HG03565 (cell line): ENCODE measurements around the gene TRMT61B.

Experiments used
- ATAC-seq: cut with Tn5 transposase; IDR thresholded peaks from one replicate; pipeline ENCODE4 v1.9.1; 2021; ENCODE audit warnings: mild to moderate bottlenecking, moderate library complexity; ENCODE audit not compliant: unreplicated experiment

TRMT61B gene

DNA sequence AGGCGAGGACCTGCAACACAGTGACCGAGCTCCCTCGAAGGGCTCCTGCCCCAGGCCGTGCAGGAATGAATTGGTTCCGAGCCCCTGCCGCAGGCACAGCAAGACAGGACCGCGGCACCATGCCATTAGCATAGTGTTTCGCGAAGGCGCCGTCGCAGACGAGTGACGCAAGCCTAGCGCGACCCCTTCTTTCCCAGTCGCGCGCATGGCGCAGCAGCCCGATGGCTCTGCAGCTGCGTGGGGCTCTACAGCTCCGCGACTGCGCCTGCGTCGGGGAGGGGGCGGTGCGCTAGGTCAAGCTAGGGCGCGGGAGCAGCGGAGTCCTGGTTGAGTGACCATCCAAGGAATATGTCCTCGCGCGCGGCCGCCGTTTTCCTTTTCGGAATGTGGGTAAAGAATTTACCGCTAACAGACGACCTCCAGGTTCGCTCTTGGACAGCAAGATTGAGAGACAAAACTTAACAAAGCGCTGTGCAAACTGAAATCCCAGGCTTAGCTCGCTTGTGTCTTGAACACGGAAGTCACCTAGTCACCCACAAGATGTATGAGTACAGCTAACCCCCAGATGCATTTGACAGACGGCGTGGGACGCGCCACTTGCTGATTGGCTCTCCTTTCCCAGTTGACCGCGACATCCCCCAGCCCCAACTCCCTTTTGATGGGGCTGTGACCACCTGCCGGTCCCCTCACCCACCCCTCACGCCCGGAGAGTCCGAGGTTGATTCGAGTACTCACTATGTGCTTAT is at the start of gene TRMT61B:
TSS of gene TRMT61B (minus strand) at position 164 of the 746 bp plus-strand sequence. CDS start at position 132, 32 bp downstream.
- peak; percentile 88 for ATAC-seq

DNA sequence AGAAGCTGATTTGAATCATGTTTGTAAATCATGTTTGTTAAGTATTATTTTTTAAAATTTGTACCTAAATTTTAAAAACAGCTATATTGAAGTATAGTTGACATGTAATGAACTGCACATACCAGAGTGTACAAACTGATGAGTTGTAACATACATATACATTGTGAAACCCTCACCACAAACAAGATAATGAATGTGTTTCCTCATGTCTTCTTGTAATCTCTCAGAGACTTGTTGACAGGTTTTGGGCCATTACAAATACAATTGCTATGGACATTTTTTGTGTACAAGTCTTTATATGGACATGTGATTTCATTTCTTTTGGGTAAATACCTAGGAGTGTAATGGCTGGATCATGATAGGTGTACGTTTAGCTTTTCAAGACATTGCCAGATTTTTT is 45.8 kb upstream of the TRMT61B start:
- ATAC-seq = no peak

DNA sequence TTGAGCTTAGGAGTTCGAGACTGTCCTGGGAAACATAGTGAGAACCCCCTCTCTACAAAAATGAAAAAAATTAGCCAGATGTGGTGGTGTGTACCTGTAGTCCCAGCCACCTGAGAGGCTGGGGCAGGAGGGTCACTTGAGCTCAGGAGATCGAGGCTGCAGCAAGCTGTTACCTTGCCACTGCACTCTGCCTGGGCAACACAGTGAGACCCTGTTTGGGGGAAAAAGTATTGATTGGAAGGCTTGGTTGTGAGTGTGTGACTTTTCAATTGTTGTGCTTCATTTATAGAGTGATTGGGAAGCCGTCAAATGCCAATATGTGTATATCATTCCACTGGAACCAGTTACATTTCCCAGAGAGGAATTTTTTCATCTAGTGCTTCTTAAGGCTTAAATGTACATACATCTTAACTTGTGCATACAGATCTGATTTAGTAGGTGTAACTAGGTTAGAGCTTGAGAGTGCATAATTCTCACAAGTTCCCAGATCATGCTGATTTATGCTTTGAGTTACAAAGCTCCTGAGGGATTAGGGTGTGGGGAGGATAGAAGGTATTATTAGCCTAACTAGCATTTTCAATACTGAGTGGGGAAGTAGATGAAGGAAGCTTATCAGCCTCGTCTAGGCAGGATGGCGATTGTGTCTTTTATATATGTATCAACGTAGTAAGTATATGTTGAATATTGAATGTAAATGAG is 39.7 kb upstream of the TRMT61B start:
- ATAC-seq = no peak

DNA sequence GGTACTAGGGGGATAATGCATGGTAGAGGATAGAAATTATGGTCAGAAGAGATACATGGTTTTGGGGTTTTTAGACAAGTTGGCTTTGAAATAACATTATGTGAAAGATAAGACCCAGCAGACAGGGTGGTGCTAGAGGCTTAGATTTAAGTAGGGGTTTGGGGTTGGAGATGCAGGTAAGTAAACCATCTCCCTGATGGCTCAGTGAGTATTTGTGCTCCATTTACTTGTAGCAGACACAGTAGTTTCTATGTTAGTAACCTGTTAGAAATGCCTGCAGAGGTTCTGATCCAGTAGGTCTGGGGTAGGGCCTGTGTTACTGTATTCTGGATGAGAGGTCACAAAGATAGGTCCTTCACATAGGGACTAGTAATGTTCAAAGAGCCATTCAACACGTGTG is 38.1 kb upstream of the TRMT61B start:
- ATAC-seq = no peak

DNA sequence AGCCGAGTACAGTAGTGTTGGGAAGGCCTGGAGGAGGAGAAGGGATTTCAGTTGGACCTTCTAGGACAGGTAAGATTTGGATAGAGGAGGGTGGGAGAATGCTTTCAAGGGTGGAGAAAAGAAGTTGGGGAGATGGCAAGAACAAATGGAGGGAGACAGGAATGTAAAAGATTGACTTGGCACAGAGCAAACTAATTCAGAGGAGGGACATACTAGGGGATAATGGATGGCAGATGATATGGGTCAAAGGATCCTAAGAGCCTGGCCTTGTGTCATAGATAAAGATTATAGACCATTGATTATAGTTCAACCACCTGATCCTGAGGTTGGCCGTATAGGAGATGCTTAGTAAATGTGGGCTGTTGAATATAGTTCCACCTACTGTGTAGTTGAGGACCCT is 36.7 kb upstream of the TRMT61B start:
- no peak for ATAC-seq

DNA sequence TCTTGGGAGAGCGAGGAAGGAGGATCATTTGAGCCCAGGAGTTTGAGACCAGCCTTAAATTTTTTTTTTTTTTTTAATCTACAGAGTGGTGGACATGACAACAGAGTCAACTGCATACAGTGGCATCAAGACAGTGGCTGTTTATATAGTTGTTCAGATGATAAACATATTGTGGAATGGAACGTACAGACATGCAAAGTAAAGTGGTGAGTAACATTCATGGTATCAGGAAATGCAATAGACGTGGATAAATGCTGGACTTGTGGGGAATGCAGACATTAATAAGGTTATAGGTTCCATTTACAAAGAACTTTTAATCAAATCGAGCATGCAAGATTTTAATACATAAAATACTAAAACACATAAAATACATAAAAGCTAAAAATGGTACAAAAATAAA is 36.3 kb upstream of the TRMT61B start:
- ATAC-seq = no peak

DNA sequence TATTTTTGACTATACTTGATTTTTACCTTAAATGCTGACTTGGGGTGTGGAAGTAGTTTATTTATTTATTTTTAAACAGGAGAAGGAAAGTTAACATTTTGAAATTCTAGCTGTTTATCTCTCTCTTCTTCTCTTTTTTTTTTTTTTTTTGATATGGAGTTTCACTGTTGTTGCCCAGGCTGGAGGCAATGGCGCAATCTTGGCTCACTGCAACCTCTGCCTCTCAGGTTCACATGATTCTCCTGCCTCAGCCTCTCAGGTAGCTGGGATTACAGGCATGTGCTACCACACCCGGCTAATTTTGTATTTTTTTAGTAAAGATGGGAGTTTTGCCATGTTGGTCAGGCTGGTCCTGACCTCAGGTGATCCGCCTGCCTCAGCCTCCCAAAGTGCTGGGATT is 35.4 kb upstream of the TRMT61B start:
- no peak for ATAC-seq

DNA sequence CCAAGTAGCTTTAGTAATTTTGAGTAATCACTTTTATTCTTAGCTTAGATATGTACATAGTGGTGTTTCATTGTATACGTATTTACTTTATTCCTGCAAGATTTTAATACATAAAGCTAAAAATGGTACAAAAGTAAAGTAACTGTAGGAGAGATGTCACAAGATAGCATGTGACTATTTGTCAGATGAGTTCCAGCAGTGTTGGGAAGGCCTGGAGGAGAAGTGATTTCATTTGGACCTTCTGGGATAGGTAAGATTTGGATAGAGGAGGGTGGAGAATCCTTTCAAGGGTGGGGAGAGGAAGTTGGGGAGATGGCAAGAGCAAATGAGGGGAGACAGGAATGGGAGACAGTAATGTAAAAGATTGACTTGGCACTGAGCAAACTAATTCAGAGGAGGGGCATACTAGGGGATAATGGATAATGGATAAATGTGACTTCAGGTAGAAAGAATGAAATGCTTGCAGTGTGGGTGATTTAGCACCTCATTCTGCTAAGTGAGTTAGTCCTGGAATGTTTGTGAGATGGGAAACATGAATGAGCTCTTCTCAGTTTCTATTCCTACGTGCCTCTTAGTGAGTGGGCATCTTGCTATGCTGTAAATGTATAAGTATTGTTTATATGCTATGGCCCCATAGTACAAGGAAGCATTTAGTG is 34.8 kb upstream of the TRMT61B start:
- ATAC-seq = no peak

DNA sequence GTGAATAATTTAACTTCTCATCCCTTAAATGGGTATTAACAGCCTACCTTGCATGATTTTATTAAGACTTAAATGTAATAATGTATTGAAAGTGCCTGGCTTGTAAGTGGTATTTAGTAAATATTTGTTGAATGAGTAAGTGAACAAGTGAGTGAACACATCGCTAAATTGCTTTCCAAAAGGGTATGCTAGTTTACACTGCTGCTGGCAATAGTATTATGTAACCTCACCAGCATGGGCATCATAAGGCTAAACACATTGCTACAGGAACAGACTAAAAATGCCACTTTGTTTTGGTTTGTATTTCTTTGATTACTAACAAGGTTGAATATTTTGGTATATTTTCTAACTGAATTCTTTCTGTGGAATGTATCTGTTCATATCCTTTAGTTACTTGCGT is 34.2 kb upstream of the TRMT61B start:
- no peak for ATAC-seq

DNA sequence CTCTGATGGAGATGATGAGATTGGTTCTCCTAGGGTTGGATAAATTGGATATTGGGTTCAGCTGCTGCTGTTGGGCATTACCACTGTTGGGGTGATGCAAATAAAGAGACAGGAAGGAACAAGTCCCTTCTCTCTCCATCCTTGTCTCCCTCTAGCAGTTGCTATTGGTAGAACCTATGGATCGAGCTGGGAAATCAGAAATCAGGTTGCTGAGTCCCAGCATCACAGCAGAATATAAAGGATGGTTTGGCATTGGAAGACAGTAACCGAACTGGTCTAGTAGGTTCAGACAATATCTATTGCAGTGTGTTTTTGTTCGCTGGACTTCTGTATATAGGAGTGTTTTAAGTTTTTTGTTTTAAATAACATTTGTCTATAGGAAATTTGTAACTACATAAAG is 32.5 kb upstream of the TRMT61B start:
- ATAC-seq = no peak

DNA sequence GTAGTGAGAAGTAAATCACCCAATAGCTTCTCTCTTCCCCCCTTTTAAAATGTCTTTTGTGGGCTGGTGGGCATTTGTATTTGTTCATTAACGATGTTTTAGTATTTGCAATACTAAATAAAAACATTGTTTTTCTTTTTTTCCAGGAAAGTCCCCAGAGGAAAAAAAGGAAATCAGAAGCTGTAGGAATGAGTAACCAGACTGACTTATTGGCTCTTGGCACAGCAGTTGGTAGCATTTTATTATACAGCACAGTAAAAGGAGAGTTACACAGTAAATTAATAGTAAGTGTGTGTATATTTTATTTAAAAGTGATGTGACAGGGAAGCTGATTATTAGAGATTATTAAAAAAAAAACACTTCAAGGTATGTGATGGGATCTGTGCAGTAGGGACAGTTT is 31.7 kb upstream of the TRMT61B start:
- ATAC-seq = no peak

DNA sequence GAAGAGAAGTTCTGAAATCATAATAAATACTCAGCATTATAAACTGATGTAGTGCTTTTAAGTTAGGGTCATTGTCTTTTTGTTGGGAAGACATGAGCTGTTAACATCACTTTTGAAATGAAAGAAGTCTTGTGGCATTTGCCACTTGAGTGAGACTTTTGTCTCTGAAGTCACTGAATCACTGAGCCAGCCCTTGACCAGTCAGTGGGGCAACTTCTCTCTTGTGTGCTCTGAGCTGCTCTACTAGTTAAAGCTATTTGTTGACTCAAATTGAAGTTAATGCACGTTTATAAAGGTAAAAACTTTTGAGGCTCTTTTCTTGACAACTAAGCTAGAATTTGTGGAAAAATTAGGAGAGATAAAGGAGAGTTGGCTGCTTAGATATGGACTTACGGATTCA is 31.1 kb upstream of the TRMT61B start:
- no peak for ATAC-seq

DNA sequence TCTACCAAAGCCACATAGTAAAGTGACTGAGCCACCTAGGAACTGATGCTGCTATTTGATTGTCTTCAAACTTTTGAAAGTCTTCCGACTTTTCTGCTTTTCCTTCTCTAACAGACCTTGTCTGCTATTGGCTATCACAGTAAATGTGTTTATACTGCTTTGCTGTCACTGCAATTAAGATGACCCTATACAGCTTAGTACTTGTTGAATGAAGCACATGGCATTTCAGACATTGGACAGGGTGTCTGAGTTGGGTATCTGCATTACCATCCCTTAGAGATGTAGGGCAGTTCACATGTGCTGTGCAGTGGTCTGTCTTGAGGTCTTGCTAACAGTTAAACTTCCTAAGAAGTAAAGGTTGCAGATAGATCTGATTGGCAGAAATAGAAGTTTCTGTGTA is 27.9 kb upstream of the TRMT61B start:
- ATAC-seq = no peak

DNA sequence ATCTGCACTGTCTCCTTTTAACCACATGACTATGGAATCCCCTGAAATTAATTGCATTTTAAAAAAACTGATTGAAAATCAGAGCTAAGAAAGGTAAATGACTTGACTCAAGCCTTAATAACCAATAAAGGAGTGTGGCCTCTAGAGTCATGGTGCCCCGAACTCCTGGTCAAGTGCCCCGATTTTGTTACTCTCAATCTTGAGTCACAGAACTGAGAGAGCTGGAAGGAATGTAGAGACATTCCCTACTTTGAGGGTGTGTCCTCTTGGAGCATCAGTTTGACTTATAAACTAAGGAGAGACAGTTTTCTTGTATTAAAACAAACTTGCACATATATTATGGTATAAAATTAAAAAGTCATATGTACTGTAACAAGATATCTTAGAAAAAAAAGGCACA is 26.8 kb upstream of the TRMT61B start:
- no peak for ATAC-seq

DNA sequence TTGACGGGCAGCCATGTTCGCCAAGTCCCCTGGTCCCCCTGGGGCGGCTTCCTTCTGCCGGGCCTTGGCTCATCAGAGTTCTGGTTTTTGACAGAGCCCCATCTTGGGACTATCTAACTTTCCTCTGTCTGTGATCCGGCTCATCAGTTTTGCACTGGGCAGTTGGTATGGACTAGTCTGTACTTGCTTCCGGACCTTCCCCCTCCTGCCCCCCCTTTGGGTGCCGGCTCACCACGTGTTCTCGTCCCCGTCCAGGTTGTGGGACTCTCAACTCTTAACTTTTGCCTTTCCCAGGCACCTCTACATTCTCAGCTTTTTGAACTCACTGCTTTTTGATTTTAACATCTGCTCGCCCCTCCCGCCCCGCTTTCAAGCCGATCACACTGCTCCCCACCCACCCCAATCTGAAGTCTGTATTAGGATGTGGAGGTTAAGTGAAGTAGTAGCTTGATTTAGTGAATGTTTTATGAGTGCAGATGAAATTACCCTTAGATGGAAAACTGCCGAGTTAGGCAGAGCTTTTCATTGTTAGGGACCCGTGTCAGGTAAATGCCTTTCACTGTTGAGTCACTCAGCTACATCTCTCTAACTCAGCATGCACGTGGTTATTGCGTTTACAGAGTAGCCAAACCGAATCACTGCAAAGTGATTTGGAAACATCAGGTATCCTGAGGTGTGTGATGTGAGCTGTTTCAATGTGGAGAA is 25.2 kb upstream of the TRMT61B start:
- ATAC-seq = peak; percentile 8

DNA sequence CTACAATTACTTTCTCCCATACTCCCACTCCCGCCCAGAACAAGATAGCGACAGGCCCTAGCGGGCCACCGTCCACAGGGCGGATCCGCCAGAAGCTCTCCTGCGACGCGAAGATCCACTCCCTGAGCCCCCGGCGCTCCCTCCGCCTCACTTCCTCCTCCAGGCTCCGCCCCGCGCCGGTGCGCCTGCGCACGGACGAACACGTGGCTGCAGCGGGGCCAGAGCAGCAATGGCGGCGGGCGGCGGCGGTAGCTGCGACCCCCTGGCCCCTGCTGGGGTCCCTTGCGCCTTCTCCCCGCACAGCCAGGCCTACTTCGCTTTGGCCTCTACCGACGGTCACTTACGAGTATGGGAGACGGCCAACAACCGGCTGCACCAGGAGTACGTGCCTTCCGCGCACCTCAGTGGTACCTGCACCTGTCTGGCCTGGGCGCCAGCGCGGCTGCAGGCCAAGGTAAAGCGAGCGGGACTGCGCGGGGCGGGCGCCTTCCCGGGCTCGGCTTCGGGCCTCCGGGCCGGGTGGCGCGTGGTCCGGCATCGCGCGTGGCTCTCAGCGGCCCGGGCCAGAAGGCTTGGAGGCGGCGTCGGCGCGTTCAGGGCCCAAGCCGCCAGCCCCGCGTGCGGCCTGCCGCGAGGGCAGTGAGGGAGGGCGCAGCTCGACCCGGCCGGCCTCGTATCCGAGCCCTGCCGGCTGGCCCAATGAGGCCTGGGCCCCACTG is 24.5 kb upstream of the TRMT61B start, which contains the start of gene WDR43:
TSS of gene WDR43 (plus strand) at position 198 of the 719 bp plus-strand sequence. CDS start at position 230, 32 bp downstream.
- ATAC-seq = peak; percentile 81

DNA sequence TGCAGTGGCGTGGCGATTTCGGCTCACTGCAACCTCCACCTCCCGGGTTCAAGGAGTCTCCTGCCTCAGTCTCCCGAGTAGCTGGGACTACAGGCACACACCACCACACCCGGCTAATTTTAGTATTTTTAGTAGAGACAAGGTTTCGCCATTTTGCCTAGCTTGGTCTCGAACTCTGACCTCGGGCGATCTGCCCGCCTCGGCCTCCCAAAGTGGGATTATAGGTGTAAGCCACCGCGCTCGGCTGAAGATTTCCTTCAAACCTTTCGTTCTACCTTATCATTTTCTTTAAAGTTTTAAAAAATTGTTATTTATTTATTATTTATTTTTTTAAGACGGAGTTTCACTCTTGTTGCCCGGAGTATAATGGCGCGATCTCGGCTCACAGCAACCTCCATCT is 23.4 kb upstream of the TRMT61B start:
- no peak for ATAC-seq

DNA sequence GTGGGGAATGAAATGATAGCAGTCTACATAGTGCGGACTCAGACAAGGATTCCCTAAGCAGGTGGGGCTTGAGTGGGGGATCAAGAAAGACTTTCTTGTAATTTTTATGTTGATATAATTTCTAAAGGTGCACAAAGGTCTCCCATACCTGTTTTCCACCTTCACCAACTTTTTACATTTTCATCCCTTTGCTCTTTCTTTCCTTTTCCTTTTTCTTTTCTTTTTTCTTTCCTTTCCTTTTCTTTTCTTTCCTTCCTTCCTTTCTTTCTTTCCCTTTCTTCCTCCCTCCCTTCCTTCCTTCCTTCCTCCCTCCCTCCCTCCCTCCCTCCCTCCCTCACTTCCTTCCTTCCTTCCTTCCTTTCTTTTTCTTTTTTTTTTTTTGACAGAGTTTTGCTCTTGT is 10.1 kb upstream of the TRMT61B start:
- no peak for ATAC-seq

DNA sequence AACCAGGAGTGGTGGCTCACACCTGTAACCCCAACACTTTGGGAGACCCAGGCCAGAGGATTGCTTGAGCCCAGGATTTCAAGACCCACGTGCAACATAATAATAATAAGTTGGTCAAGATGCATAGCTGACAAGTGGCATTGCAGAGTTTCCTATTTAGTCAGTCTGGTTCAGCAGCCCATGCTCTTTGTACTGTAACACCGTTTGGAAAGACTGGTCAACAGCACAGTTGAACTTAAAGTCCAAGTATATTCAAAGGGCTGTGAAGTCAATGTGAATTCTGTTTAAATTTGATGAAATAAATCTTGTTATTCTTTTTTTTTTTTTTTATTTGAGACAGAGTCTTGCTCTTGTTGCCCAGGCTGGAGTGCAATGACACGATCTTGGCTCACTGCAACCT is 1.5 kb upstream of the TRMT61B start:
- no peak for ATAC-seq

DNA sequence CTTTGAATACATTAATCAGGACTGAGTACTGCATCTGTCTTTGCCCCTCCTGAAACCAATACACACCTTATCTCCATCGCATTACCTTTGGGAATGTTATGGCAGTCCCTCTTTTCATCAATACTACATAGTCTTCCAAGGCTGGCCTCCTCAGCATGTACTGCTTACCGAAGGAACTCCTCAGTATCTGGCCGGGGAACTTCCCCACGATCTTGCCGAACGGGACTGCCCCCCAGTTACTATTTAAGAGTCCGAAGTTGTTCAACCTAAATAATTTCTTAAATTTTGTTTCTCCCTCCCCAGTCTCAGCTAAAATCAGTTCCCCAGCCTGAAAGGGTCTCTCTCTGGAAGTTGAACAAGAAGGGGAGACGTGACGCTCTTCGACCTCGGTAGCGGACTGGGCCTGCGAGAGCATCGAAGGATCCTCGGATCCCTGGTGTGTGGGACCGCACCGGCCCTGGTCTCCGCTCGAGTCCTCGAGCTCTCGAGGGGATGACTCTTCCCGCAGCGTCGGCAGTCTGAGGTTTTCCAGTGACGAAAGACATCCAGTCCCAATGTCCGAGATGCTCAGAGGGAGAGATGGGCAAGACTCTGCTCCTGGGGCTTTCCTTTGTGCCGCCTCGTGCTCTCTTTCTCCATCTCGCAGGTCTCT is 489 bp downstream of the TRMT61B start:
- no peak for ATAC-seq
